HG02678 (cell line): ENCODE measurements around the gene ETF1.

Experiments
- ATAC-seq: cut with Tn5 transposase; IDR thresholded peaks from one replicate; pipeline ENCODE4 v1.9.1; 2021; ENCODE audit warnings: mild to moderate bottlenecking, moderate library complexity; ENCODE audit not compliant: unreplicated experiment

The ETF1 gene

GRCh38 chr5:138563340-138564118, 20.5 kb upstream of the ETF1 start:
- no peak for ATAC-seq

- ATAC-seq, result no peak
Observed at GRCh38 chr5:138560971-138561370, 17.9 kb upstream of the ETF1 start.

- ATAC-seq, result no peak
Observed at GRCh38 chr5:138559937-138560336, 16.9 kb upstream of the ETF1 start.

DNA sequence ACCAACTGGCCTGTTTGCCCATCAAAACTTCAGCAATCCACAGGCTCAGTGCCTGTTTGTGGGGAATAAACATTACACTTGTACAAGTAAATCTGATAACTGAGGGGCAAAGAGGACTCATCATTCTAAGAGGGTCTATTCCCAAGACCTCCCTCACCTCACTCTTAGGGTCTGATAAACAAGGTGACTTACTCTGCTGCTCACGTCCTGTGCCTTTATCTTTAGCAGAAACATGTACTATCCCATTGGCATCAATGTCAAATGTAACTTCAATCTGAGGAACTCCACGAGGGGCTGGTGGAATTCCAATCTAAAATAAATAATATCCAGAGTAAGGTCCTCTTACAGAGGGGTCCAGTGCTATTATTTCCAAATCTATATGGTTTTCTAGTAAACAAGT, 14.6 kb upstream of the ETF1 start:
- ATAC-seq, result no peak

GRCh38 chr5:138554143-138554542, 11.1 kb upstream of the ETF1 start:
- no peak for ATAC-seq

DNA sequence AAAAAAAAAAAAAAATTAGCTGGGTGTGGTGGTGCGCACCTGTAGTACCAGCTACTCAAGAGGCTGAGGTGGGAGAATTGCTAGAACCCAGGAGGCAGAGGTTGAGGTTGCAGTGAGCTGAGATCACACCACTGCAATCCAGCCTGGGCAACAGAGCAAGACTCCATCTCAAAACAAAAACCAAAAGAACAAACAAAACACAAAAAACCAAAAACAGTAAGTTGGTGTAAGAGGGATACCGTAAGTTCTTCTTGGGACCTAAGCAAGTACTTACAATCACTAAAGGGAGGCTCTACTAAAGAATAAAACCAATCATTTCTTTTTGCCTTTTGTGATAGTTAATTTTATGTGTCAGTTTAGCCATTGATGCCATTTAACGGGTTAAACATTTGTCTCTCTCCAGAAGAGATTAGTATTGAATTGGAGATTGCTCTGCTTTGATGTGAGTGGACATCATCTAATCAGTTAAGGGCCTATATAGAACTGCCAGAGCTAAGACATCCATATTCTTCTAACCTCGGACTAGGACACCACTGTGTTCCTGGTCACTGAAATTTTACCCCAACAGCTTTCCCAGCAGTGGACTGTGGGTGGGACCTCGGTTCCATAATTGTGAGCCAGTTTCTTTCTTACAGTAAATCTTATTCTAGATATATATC, 10.5 kb upstream of the ETF1 start:
- ATAC-seq, result no peak

GRCh38 chr5:138552657-138553056, 9.6 kb upstream of the ETF1 start:
- no peak for ATAC-seq

DNA sequence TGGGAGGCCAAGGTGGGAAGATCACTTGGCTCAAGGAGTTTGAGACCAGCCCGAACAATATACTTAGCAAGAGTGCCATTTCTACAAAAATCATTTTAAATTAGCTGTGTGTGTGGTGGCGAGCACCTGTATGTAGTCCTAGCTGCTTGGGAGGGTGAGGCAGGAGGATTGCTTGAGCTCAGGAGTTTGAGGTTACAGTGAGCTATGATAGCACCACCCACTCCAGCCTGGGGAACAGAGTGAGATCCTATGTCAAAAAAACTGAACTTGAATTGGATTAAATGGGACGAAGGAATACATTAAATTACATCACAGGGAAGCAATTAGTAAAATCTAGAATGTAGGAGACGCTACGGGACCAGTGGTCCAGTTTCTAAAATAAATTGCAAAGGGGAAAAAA, 6.4 kb upstream of the ETF1 start:
- ATAC-seq, result no peak

DNA sequence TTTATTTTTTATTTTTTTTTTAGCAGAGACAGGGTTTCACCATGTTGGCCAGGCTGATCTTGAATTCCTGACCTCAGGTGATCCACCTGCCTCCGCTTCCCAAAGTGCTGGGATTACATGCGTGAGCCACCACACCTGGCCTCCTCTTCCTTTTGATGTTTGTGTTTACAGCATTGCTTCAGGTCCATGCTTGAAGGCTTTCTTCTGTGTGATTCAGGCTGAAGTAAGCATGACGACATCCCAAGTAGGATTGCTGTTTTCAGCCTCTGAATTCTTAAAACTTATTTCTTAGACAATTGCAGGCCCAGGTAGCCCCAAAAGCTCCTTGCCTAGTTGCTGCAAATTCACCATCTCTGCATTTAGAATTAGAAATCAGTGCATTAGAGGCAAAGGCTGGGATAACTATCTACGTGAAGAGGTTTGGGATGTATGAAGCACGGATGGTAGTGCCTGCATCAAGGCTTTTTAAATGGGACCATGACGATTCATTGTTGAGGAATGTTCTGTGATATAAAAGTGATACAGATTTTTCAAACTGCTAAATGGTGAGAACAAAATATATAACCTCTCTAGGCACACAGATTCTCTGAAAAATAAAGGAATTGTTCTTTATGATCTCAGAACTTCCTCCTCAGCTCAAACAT, 3.0 kb upstream of the ETF1 start:
- no peak for ATAC-seq

- ATAC-seq, result no peak
Observed at GRCh38 chr5:138544181-138545134, 1.4 kb upstream of the ETF1 start.

DNA sequence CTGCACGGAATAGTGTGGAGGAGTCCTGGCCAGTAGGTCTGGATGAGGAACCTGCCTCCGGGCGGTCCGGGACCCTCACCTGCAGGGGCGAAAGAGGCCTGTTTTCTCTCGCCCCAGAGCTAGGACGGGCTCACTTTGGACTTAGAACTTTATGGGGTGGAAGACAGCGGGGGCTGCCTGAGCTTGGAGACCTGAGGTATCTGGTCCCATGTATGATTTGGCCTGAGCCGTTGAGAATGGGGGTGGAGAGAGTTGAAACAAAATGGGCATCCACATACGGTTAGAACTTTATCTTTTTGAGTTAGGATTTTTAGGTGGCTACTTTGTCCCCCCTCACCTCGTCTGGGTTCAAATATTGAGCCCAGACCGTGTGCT, 681 bp upstream of the ETF1 start:
- peak; percentile 34 for ATAC-seq

GRCh38 chr5:138542180-138542955, 668 bp downstream of the ETF1 start:
- no peak for ATAC-seq

- ATAC-seq, result no peak
Observed at GRCh38 chr5:138541511-138542179, 1.4 kb downstream of the ETF1 start.

DNA sequence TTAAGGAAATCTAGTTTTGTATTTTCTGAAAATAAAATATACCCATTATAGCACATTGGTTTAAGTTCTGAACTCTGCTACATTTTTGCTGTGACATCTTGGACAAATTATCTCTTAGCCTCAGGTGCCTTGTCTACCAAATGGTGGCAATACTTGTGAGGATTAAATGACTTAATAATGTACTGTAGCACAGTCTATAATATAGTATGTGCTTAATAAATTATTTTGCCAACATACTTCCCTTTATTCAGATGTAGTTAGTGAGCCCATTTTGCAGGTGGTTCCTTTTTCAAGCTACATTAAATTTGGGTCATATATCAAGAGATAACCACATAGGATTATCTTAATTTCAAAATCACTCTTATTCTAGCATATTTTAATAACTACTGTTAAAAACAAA, 3.2 kb downstream of the ETF1 start:
- ATAC-seq, result no peak

DNA sequence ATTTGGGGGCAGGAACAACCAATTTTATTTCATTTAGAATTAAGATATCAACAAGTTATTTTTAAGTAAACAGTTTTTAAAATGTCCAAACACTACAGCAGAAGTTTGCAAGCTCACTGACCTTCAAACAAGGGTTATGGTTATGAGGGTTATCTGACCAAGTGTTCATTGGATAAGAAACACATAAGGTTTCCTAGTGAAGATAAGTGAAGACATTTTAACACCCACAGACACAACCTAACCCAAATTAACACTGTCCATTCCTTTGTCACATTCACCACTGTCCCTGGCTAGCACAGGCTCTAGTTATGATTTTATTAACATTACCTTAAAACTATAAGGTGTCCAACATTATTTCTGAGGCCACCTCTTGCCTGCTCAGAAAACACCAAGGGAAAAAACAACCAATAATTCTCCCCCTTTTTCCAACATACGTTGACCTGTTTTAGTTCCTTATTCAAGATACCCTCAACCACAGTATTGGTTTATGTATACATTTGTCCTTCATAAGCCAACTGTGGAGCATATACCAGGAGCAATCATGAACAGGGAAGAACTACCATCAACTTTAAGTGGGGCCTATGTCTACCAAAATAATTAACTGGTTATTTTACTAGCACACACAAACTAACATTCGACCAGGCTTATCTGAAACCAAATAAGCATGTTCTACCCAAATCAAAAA, 4.0 kb downstream of the ETF1 start:
- no peak for ATAC-seq

GRCh38 chr5:138536665-138537315, 6.2 kb downstream of the ETF1 start:
- ATAC-seq, result no peak

- ATAC-seq, result no peak
Observed at GRCh38 chr5:138536215-138536614, 6.8 kb downstream of the ETF1 start.
